Brain microvascular endothelial cell (primary cell): ENCODE measurements around the gene GIMAP4.

Experiments
- DNase-seq: peaks from one replicate; pipeline ENCODE4 v3.0.0-alpha.2; 2020
- H3K27ac ChIP-seq: fragments of 250-450 bp; sonication (Bioruptor Pico); 2 replicates; pipeline ENCODE4 v1.5.1; 2020; ENCODE audit warnings: mild to moderate bottlenecking, moderate library complexity
- H3K27me3 ChIP-seq: fragments of 250-450 bp; sonication (Bioruptor Pico); replicated peaks from 2 replicates; pipeline ENCODE4 v1.5.1; 2020; ENCODE audit warnings: mild to moderate bottlenecking
- H3K36me3 ChIP-seq: fragments of 250-450 bp; sonication (Bioruptor Pico); replicated peaks from 2 replicates; pipeline ENCODE4 v1.5.1; 2020; ENCODE audit warnings: mild to moderate bottlenecking
- H3K4me3 ChIP-seq: 2 replicates; pipeline ENCODE4 v1.5.1; 2011; ENCODE audit warnings: low read depth, mild to moderate bottlenecking, control low read depth, low read length, moderate library complexity
- in situ Hi-C: cut with HindIII; loops from 2 replicates; pipeline ENCODE4 v1.10.0; 2017; ENCODE audit warnings: low sequenced_read_pairs, low pct_ligation_motif_present
- TF ChIP-seq, protein P1 (sequence below): IDR thresholded peaks from 2 replicates; pipeline ENCODE4 v1.5.1; 2011; ENCODE audit warnings: low read depth, mild to moderate bottlenecking, moderate library complexity, low read length, control low read depth, inconsistent platforms; ENCODE audit errors: missing control alignments

Gene GIMAP4

DNA sequence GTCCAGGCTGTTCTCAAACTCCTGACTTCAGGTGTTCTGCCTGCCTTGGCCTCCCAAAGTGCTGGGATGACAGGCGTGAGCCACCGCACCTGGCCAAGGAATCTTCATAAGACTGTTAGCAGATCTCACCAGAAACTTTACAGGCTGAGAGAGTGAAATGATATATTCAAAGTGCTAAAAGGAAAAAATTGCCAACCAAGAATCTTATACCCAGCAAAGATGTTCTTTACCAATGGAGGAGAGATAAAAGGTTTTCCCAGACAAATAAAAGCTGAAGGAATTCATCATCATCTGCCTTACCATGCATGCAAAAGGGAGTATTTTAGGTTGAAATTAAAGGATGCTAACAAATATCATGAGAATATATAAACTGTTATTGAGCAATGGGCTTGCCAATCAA, 28.9 kb upstream of the GIMAP4 start:
- in situ Hi-C loops, result no loop called here
- TF ChIP-seq, protein P1, sequence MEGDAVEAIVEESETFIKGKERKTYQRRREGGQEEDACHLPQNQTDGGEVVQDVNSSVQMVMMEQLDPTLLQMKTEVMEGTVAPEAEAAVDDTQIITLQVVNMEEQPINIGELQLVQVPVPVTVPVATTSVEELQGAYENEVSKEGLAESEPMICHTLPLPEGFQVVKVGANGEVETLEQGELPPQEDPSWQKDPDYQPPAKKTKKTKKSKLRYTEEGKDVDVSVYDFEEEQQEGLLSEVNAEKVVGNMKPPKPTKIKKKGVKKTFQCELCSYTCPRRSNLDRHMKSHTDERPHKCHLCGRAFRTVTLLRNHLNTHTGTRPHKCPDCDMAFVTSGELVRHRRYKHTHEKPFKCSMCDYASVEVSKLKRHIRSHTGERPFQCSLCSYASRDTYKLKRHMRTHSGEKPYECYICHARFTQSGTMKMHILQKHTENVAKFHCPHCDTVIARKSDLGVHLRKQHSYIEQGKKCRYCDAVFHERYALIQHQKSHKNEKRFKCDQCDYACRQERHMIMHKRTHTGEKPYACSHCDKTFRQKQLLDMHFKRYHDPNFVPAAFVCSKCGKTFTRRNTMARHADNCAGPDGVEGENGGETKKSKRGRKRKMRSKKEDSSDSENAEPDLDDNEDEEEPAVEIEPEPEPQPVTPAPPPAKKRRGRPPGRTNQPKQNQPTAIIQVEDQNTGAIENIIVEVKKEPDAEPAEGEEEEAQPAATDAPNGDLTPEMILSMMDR, result no peak
- H3K27me3 ChIP-seq, result no peaks in the 10 kb centered on the region
- no peak overlapping the region for H3K27ac ChIP-seq
- H3K4me3 ChIP-seq, result no peak overlapping the region
- no peaks in the 10 kb centered on the region for H3K36me3 ChIP-seq
- no peak for DNase-seq

- H3K27ac ChIP-seq, result no peak overlapping the region
- no peaks in the 10 kb centered on the region for H3K36me3 ChIP-seq
- H3K4me3 ChIP-seq, result no peak overlapping the region
- DNase-seq, result no peak
- TF ChIP-seq, protein P1, result no peak
- H3K27me3 ChIP-seq, result no peaks in the 10 kb centered on the region
- in situ Hi-C loops, result no loop called here
Observed at GRCh38 chr7:150553163-150553562, 14.0 kb upstream of the GIMAP4 start.

DNA sequence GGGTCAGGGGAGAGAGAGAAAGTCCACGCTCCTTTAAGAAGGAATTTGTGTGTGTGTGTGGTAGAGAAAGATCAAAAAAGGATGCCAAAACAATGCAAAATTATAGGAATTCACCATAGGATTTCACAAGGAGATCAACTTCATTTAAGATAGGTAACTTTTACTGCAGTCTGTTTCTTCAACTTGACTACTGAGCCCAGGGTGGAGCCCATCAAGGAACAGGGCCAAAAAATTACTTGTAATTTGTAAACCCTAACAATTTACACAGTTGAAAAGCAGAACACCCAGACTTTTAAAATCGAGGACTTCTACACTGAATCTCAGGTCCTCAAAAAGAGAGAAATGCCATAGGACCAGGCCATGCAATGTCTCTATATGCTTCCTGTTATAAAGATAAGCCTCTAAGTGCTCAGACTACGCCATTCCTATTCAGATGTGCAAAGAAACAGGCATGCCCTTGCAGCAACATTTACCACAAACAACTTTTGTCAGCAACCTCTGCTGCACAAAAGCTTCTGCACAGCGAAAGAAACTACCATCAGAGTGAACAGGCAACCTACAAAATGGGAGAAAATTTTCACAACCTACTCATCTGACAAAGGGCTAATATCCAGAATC, 10.6 kb upstream of the GIMAP4 start:
- no peaks in the 10 kb centered on the region for H3K27me3 ChIP-seq
- TF ChIP-seq, protein P1, result no peak
- in situ Hi-C loops, result no loop called here
- no peak for DNase-seq
- no peak overlapping the region for H3K27ac ChIP-seq
- H3K36me3 ChIP-seq, result no peaks in the 10 kb centered on the region
- no peak overlapping the region for H3K4me3 ChIP-seq

GRCh38 chr7:150560486-150560885, 6.7 kb upstream of the GIMAP4 start:
- no peak overlapping the region for H3K27ac ChIP-seq

GRCh38 chr7:150562919-150563318, 4.3 kb upstream of the GIMAP4 start:
- H3K27ac ChIP-seq, result no peak overlapping the region
- no peak overlapping the region for H3K4me3 ChIP-seq
- TF ChIP-seq, protein P1, result no peak
- H3K36me3 ChIP-seq, result no peaks in the 10 kb centered on the region
- no peak for DNase-seq
- no peaks in the 10 kb centered on the region for H3K27me3 ChIP-seq
- in situ Hi-C loops, result no loop called here

More at GRCh38 chr7:150560486-150560885, 6.7 kb upstream of the GIMAP4 start:
- H3K36me3 ChIP-seq, result no peaks in the 10 kb centered on the region
- no peak overlapping the region for H3K4me3 ChIP-seq
- TF ChIP-seq, protein P1, result no peak
- in situ Hi-C loops, result no loop called here
- no peak for DNase-seq
- no peaks in the 10 kb centered on the region for H3K27me3 ChIP-seq

DNA sequence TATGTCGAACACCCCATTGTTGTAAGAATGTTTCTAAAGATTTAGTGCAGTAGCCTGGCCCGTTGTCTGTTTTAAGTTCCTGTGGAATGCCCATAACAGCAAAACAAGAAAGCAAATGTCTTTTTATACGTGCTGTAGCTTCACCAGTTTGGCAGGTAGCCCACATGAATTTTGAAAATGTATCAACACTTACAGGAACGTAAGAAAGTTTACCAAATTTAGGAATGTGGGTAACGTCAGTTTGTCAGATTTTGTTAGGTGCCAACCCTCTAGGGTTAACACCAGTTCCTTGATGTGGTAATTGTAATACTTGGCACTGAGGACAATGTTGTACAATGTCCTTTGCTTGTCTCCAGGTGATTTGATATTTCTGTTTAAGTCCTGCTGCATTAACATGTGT, 3.2 kb upstream of the GIMAP4 start:
- TF ChIP-seq, protein P1, result no peak
- no peak for DNase-seq
- no peak overlapping the region for H3K27ac ChIP-seq
- H3K4me3 ChIP-seq, result no peak overlapping the region
- in situ Hi-C loops, result no loop called here
- no peaks in the 10 kb centered on the region for H3K36me3 ChIP-seq
- no peaks in the 10 kb centered on the region for H3K27me3 ChIP-seq
